HL-60 (cell line): ENCODE measurements around the gene USH2A.

Source experiments
- REST ChIP-seq: IDR thresholded peaks from 2 replicates; pipeline ENCODE4 v1.6.1; 2012; ENCODE audit warnings: low read depth; ENCODE audit not compliant: insufficient replicate concordance
- TF ChIP-seq, protein P1 (sequence below): IDR thresholded peaks from one replicate; pipeline ENCODE4 v1.5.1; 2011; ENCODE audit warnings: low read length, control low read depth, inconsistent platforms; ENCODE audit not compliant: insufficient read depth

GRCh38 chr1:216114180-216114579 is 309.1 kb downstream of the USH2A start:
- TF ChIP-seq REST = no peak
- TF ChIP-seq, protein P1, sequence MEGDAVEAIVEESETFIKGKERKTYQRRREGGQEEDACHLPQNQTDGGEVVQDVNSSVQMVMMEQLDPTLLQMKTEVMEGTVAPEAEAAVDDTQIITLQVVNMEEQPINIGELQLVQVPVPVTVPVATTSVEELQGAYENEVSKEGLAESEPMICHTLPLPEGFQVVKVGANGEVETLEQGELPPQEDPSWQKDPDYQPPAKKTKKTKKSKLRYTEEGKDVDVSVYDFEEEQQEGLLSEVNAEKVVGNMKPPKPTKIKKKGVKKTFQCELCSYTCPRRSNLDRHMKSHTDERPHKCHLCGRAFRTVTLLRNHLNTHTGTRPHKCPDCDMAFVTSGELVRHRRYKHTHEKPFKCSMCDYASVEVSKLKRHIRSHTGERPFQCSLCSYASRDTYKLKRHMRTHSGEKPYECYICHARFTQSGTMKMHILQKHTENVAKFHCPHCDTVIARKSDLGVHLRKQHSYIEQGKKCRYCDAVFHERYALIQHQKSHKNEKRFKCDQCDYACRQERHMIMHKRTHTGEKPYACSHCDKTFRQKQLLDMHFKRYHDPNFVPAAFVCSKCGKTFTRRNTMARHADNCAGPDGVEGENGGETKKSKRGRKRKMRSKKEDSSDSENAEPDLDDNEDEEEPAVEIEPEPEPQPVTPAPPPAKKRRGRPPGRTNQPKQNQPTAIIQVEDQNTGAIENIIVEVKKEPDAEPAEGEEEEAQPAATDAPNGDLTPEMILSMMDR = no peak
